ENCODE results near the gene CREG1. TPM values are rescaled to one million over a fixed set of nuclear protein-coding genes. Genes with fewer than 3 reads are reported as not detected.

CREG1 gene
- total RNA-seq, 1 experiment from 2014 or later: 21.7 TPM

DNA sequence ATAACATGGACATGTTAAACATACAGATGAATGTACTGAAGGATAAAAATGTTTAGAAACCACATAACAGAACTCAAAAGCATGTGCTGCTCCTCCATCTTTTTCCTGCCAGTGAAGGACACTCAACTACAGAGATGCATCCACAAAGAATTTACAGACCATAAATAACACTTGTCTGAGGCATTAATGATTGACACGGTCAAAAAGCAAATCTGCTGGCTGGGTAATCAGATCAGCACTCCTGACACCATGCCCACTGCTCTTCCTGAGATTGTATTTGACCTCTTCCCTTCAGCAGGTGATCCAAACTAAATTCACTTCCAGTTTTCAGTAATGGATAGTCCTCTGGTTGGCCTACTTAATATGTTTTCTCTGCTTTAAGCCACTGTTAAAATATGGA, 6.6 kb downstream of the CREG1 start (continued):
- TF ChIP-seq E2F4 (CRISPR knock-in tag; IDR thresholded peaks at IDR 0.05; ENCODE audit: borderline replicate concordance, low read depth): no peak
- TF ChIP-seq ZNF671 (CRISPR knock-in tag; IDR thresholded peaks at IDR 0.05): no peak
- TF ChIP-seq E2F1 (CRISPR knock-in tag; IDR thresholded peaks at IDR 0.05): no peak
- TF ChIP-seq ZNF281 (CRISPR knock-in tag; IDR thresholded peaks at IDR 0.05): no peak
- no peak for TF ChIP-seq ZNF317 (CRISPR knock-in tag; IDR thresholded peaks at IDR 0.05; ENCODE audit: borderline replicate concordance, low read depth)

DNA sequence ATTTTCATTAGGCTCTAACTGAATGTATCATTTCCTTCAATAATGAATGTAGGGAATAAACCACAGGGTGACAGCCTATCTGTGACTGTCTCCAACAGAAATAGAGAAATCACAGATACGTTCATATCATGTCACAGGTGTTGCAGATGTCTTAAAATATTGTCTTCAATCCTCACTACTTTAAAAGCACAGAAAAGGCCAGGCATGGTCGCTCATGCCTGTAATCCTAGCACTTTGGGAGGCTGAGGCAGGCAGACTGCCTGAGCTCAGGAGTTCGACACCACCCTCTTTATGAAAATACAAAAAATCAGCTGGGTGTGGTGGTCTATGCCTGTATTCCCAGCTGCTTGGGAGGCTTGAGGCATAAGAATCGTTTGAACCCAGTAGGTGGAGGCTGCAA, 8.2 kb downstream of the CREG1 start:
- Mint-ChIP-seq H3K4me1 (peaks cover 7% of the 10 kb centered on the region; the same call in 1 of the 2 replicates), H3K4me3 (no peak overlapping the region), H3K27ac (no peak overlapping the region), H3K36me3 (peaks cover 14% of the 10 kb centered on the region), H3K9me3 (no peaks in the 10 kb centered on the region), H3K27me3 (ENCODE audit: low read depth) (no peaks in the 10 kb centered on the region)
- POLR2A ChIA-PET: no interaction called here
- TF ChIP-seq GABPB1 (CRISPR knock-in tag; IDR thresholded peaks at IDR 0.05): no peak
- no peak for TF ChIP-seq MYBL2 (CRISPR knock-in tag; IDR thresholded peaks at IDR 0.05)
- TF ChIP-seq ZNF671 (CRISPR knock-in tag; IDR thresholded peaks at IDR 0.05): no peak
- no peak for TF ChIP-seq TCF7 (CRISPR knock-in tag; IDR thresholded peaks at IDR 0.05; ENCODE audit: low read depth)
- TF ChIP-seq IRF2 (CRISPR knock-in tag; IDR thresholded peaks at IDR 0.05; ENCODE audit: borderline replicate concordance, low read depth): no peak
- TF ChIP-seq GRHL2 (CRISPR knock-in tag; IDR thresholded peaks at IDR 0.05; ENCODE audit: insufficient replicate concordance, severe bottlenecking): no peak
- no peak for TF ChIP-seq OVOL2 (CRISPR knock-in tag; IDR thresholded peaks at IDR 0.05; ENCODE audit: borderline replicate concordance)
- CTCF ChIA-PET: interaction anchor here (1.1 kb wide), 1 partner anchor 142 kb away, joined by 4 read pairs; no protein-coding TSS in a partner anchor
- no peak for ATAC-seq
- no peak for DNase-seq (ENCODE audit: low spot score)

DNA sequence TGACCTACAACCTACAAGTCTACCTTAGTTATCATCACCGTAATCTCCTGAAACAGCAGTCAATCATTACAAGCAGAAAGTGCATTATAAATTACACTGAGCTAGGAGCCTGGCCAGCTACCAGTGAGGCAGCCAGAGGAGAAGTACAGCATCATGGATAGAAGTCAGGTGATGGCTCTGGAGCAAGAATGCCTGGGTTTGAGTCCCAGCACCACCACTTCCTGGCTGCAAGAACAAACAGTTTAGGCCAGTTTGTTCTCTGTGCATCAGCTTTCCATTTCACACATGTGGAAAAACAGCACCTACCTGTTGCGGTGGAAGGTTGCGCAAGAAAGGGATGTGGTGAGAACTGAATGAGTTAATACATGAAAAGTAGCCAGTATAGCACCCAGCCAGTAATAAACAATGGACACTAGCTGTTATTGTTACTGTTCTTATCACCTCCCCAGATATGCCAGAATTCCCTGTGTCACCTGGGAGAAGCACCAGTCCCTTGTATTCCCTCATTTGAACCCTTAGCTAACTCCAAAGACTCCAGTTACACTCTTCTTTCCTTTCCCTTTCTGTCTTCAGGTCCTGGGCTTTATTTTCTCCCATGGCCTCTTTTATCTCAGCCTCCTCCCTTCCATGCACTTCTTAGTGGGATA, 9.0 kb downstream of the CREG1 start:
- DNase-seq (ENCODE audit: low spot score) (no peak), ATAC-seq (no peak)
- no peak for TF ChIP-seq TP53 (CRISPR knock-in tag; IDR thresholded peaks at IDR 0.05)
- TF ChIP-seq NR1H2 (CRISPR knock-in tag; IDR thresholded peaks at IDR 0.05): no peak
- no peak for TF ChIP-seq SOX15 (CRISPR knock-in tag; IDR thresholded peaks at IDR 0.05)
- no peak for TF ChIP-seq ZSCAN18 (CRISPR knock-in tag; IDR thresholded peaks at IDR 0.05)
- no peak for TF ChIP-seq FOXP4 (CRISPR knock-in tag; IDR thresholded peaks at IDR 0.05)
- no peak for TF ChIP-seq SP1 (CRISPR knock-in tag; conservative IDR thresholded peaks at IDR 0.05)
- TF ChIP-seq, protein P1, sequence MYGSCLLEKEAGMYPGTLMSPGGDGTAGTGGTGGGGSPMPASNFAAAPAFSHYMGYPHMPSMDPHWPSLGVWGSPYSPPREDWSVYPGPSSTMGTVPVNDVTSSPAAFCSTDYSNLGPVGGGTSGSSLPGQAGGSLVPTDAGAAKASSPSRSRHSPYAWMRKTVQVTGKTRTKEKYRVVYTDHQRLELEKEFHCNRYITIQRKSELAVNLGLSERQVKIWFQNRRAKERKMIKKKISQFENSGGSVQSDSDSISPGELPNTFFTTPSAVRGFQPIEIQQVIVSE (CRISPR knock-in tag; IDR thresholded peaks at IDR 0.05; ENCODE audit: borderline replicate concordance): no peak
- no peak for TF ChIP-seq OVOL2 (CRISPR knock-in tag; IDR thresholded peaks at IDR 0.05; ENCODE audit: borderline replicate concordance)
- no peaks in the 10 kb centered on the region for H3K27me3 Mint-ChIP-seq (ENCODE audit: low read depth)
- H3K4me3 Mint-ChIP-seq: no peak overlapping the region
- CTCF ChIA-PET: no interaction called here
- POLR2A ChIA-PET: no interaction called here
- H3K4me1 Mint-ChIP-seq: peaks cover 8% of the 10 kb centered on the region
- H3K9me3 Mint-ChIP-seq: no peaks in the 10 kb centered on the region
- peaks cover 14% of the 10 kb centered on the region for H3K36me3 Mint-ChIP-seq
- no peak overlapping the region for H3K27ac Mint-ChIP-seq
